GM19043 (cell line): ENCODE data around the gene CCDC150.

Source experiments
- ATAC-seq: cut with Tn5 transposase; IDR thresholded peaks from one replicate; pipeline ENCODE4 v1.9.1; 2021; ENCODE audit warnings: low read depth; ENCODE audit not compliant: unreplicated experiment

The CCDC150 gene

GRCh38 chr2:196758474-196759377 lies 119.2 kb downstream of the CCDC150 start:
- ATAC-seq = no peak

- no peak for ATAC-seq
Measured at GRCh38 chr2:196759378-196759706, 119.8 kb downstream of the CCDC150 start.

- ATAC-seq = no peak
Measured at GRCh38 chr2:196767101-196767500, 127.6 kb downstream of the CCDC150 start.
